Measurements from ENCODE around the gene TAF1B.

Gene TAF1B

GRCh38 chr2:9945596-9945995 lies 102.3 kb downstream of the TAF1B start:
- no peak for DNase-seq

GRCh38 chr2:9946076-9946475 lies 102.8 kb downstream of the TAF1B start:
- no peak for DNase-seq

- no peak for DNase-seq
Measured at GRCh38 chr2:9946818-9947217, 103.5 kb downstream of the TAF1B start.

GRCh38 chr2:9948721-9949120 lies 105.4 kb downstream of the TAF1B start:
- no peak for DNase-seq

- DNase-seq: no peak
Measured at GRCh38 chr2:9949239-9949991, 106.1 kb downstream of the TAF1B start.

- DNase-seq: no peak
Measured at GRCh38 chr2:9949992-9950520, 106.8 kb downstream of the TAF1B start.

- no peak for DNase-seq
Measured at GRCh38 chr2:9950521-9951271, 107.4 kb downstream of the TAF1B start.

- DNase-seq: no peak
Measured at GRCh38 chr2:9951272-9951521, 107.9 kb downstream of the TAF1B start.

GRCh38 chr2:9951522-9952285 lies 108.4 kb downstream of the TAF1B start, which contains the start of gene GRHL1:
GRHL1 (plus strand) TSS chr2:9951693; CDS start chr2:9951834, 141 bp downstream.
- DNase-seq: peak; percentile 53

- no peak for DNase-seq
Measured at GRCh38 chr2:9952286-9952737, 109.0 kb downstream of the TAF1B start.

- DNase-seq: no peak
Measured at GRCh38 chr2:9952856-9953503, 109.7 kb downstream of the TAF1B start.

- no peak for DNase-seq
Measured at GRCh38 chr2:9954136-9954535, 110.9 kb downstream of the TAF1B start.

- no peak for DNase-seq
Measured at GRCh38 chr2:9958057-9958456, 114.8 kb downstream of the TAF1B start.

GRCh38 chr2:9959262-9959661 lies 116.0 kb downstream of the TAF1B start:
- DNase-seq: no peak

- DNase-seq: no peak
Measured at GRCh38 chr2:9961013-9961412, 117.7 kb downstream of the TAF1B start.

- no peak for DNase-seq
Measured at GRCh38 chr2:9964334-9964980, 121.2 kb downstream of the TAF1B start.

GRCh38 chr2:9965119-9965822 lies 122.0 kb downstream of the TAF1B start:
- no peak for DNase-seq

GRCh38 chr2:9966491-9967022 lies 123.3 kb downstream of the TAF1B start:
- DNase-seq: no peak

- no peak for DNase-seq
Measured at GRCh38 chr2:9967053-9967775, 123.9 kb downstream of the TAF1B start.

Measured in DMS 273 treated with DMSO at 0.1 percent for 48 hours (cell line).